ENCODE data around the gene PLS3. TPM values are rescaled to one million over a fixed set of nuclear protein-coding genes. Genes with fewer than 3 reads are reported as not detected.

PLS3 gene
- total RNA-seq, 1 experiment from 2014 or later = 147 TPM

- no peak for DNase-seq (ENCODE audit: unreplicated experiment)
- no peaks in the 10 kb centered on the region for H3K9me3 Mint-ChIP-seq (ENCODE audit: unreplicated experiment)
- no peak overlapping the region for H3K4me3 Mint-ChIP-seq (ENCODE audit: unreplicated experiment)
- ChIA-PET POLR2A (interaction anchor here (1.8 kb wide), 1 partner anchor 12 kb away, joined by 5 read pairs; no protein-coding TSS in a partner anchor), CTCF (interaction anchor here (0.6 to 0.8 kb wide), 3 partner anchors 30 to 251 kb away, joined by 3 read pairs; no protein-coding TSS in a partner anchor)
- H3K27me3 Mint-ChIP-seq (ENCODE audit: insufficient read depth, unreplicated experiment) = peaks cover 52% of the 10 kb centered on the region
- intact Hi-C loops (cut with micrococcal nuclease) = no loop called here
- peaks cover under 1% of the 10 kb centered on the region for H3K4me1 Mint-ChIP-seq (ENCODE audit: insufficient read depth, unreplicated experiment)
- no peak for TF ChIP-seq CTCF (IDR thresholded peaks at IDR 0.05; ENCODE audit: unreplicated experiment)
- H3K27ac Mint-ChIP-seq (ENCODE audit: low read depth, unreplicated experiment) = no peak overlapping the region
- H3K36me3 Mint-ChIP-seq (ENCODE audit: insufficient read depth, unreplicated experiment) = peaks cover 12% of the 10 kb centered on the region
- BruUV-seq (replicated peaks) = no TSS peak
Observed at GRCh38 chrX:115576676-115577075, 15.7 kb downstream of the PLS3 start.

GRCh38 chrX:115579327-115579726 lies 18.4 kb downstream of the PLS3 start:
- BruUV-seq (replicated peaks) = no TSS peak
- H3K9me3 Mint-ChIP-seq (ENCODE audit: unreplicated experiment) = no peaks in the 10 kb centered on the region
- peaks cover 70% of the 10 kb centered on the region for H3K27me3 Mint-ChIP-seq (ENCODE audit: insufficient read depth, unreplicated experiment)
- ChIA-PET CTCF (interaction anchor here (0.6 kb wide), 1 partner anchor 65 kb away, joined by 3 read pairs; no protein-coding TSS in a partner anchor), POLR2A (interaction anchor here (1.2 to 7.8 kb wide), 2 partner anchors 15 to 17 kb away, joined by 6 to 142 read pairs; partner anchors contain the start of gene PLS3)
- TF ChIP-seq CTCF (IDR thresholded peaks at IDR 0.05; ENCODE audit: unreplicated experiment) = no peak
- H3K27ac Mint-ChIP-seq (ENCODE audit: low read depth, unreplicated experiment) = no peak overlapping the region
- peaks cover 6% of the 10 kb centered on the region for H3K4me1 Mint-ChIP-seq (ENCODE audit: insufficient read depth, unreplicated experiment)
- intact Hi-C loops (cut with micrococcal nuclease) = no loop called here
- no peak overlapping the region for H3K4me3 Mint-ChIP-seq (ENCODE audit: unreplicated experiment)
- DNase-seq (ENCODE audit: unreplicated experiment) = no peak
- H3K36me3 Mint-ChIP-seq (ENCODE audit: insufficient read depth, unreplicated experiment) = peaks cover 12% of the 10 kb centered on the region

- no TSS peak for BruUV-seq (replicated peaks)
- H3K36me3 Mint-ChIP-seq (ENCODE audit: insufficient read depth, unreplicated experiment) = peaks cover 9% of the 10 kb centered on the region
- intact Hi-C loops (cut with micrococcal nuclease) = no loop called here
- CTCF ChIA-PET = interaction anchor here (0.6 kb wide), 1 partner anchor 65 kb away, joined by 3 read pairs; no protein-coding TSS in a partner anchor
- peaks cover 70% of the 10 kb centered on the region for H3K27me3 Mint-ChIP-seq (ENCODE audit: insufficient read depth, unreplicated experiment)
- no peaks in the 10 kb centered on the region for H3K9me3 Mint-ChIP-seq (ENCODE audit: unreplicated experiment)
- no peak overlapping the region for H3K4me3 Mint-ChIP-seq (ENCODE audit: unreplicated experiment)
- POLR2A ChIA-PET = interaction anchor here (1.2 to 7.8 kb wide), 2 partner anchors 15 to 17 kb away, joined by 6 to 142 read pairs; partner anchors contain the start of gene PLS3
- no peak overlapping the region for H3K27ac Mint-ChIP-seq (ENCODE audit: low read depth, unreplicated experiment)
- no peak for TF ChIP-seq CTCF (IDR thresholded peaks at IDR 0.05; ENCODE audit: unreplicated experiment)
- peaks cover 6% of the 10 kb centered on the region for H3K4me1 Mint-ChIP-seq (ENCODE audit: insufficient read depth, unreplicated experiment)
- DNase-seq (ENCODE audit: unreplicated experiment) = no peak
Observed at GRCh38 chrX:115579786-115580294, 18.9 kb downstream of the PLS3 start.

- Mint-ChIP-seq H3K4me1 (ENCODE audit: insufficient read depth, unreplicated experiment) (peaks cover 6% of the 10 kb centered on the region), H3K4me3 (ENCODE audit: unreplicated experiment) (no peak overlapping the region), H3K27me3 (ENCODE audit: insufficient read depth, unreplicated experiment) (peaks cover 61% of the 10 kb centered on the region), H3K27ac (ENCODE audit: low read depth, unreplicated experiment) (peak overlapping the region; percentile 86), H3K36me3 (ENCODE audit: insufficient read depth, unreplicated experiment) (no peaks in the 10 kb centered on the region), H3K9me3 (ENCODE audit: unreplicated experiment) (no peaks in the 10 kb centered on the region)
- ChIA-PET CTCF (interaction anchor here (0.8 to 0.9 kb wide), 2 partner anchors 21 to 61 kb away, joined by 4 to 5 read pairs; no protein-coding TSS in a partner anchor), POLR2A (interaction anchor here (1.0 to 7.8 kb wide), 7 partner anchors 10 to 237 kb away, joined by 3 to 142 read pairs (median 5); partner anchors contain the start of gene PLS3)
- BruUV-seq (replicated peaks) = no TSS peak
- intact Hi-C loops (cut with micrococcal nuclease) = no loop called here
- DNase-seq (ENCODE audit: unreplicated experiment) = no peak
- TF ChIP-seq CTCF (IDR thresholded peaks at IDR 0.05; ENCODE audit: unreplicated experiment) = no peak
Observed at GRCh38 chrX:115581759-115582615, 21.0 kb downstream of the PLS3 start.
